ENCODE data around the gene JAKMIP1. TPM values are rescaled to one million over a fixed set of nuclear protein-coding genes. Genes with fewer than 3 reads are reported as not detected.

JAKMIP1 gene
- total RNA-seq, 3 donors from 2014 or later, result 0.66 to 0.88 (median 0.80) TPM

DNA sequence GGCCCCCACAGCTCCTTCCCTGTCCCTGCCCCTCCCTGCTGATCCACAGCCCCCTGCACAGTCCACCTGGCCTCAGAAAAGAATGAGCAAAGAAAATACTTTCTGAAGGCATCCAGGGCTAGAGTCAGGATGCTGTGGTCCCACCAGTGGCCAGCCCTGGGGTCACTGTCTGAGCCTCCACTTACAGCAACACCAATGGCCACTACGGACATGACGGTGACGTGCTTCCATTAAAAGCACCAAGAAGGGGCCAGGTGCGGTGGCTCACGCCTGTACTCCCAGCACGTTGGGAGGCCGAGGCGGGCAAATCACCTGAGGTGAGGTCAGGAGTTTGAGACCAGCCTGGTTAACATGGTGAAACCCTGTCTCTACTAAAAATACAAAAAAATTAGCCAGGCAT is 4.0 kb downstream of the JAKMIP1 start:
- no peak overlapping the region for H3K27ac ChIP-seq
- H3K9me3 ChIP-seq, result peaks cover 1 to 5% of the 10 kb centered on the region in 2 donors
- H3K36me3 ChIP-seq, result no peaks in the 10 kb centered on the region
- H3K4me1 ChIP-seq, result peaks cover 0 to 4% of the 10 kb centered on the region in 2 donors
- intact Hi-C loops (cut with DNase I; ENCODE audit: low total_unique reads), result no loop called here
- no peak for DNase-seq (ENCODE audit: low spot score in 2 of 2)
- peaks cover 7 to 69% of the 10 kb centered on the region in 2 donors for H3K27me3 ChIP-seq
- no peak for TF ChIP-seq POLR2A (IDR thresholded peaks at IDR 0.05)
- no peak for TF ChIP-seq POLR2AphosphoS5 (IDR thresholded peaks at IDR 0.05)
- TF ChIP-seq, protein P1, sequence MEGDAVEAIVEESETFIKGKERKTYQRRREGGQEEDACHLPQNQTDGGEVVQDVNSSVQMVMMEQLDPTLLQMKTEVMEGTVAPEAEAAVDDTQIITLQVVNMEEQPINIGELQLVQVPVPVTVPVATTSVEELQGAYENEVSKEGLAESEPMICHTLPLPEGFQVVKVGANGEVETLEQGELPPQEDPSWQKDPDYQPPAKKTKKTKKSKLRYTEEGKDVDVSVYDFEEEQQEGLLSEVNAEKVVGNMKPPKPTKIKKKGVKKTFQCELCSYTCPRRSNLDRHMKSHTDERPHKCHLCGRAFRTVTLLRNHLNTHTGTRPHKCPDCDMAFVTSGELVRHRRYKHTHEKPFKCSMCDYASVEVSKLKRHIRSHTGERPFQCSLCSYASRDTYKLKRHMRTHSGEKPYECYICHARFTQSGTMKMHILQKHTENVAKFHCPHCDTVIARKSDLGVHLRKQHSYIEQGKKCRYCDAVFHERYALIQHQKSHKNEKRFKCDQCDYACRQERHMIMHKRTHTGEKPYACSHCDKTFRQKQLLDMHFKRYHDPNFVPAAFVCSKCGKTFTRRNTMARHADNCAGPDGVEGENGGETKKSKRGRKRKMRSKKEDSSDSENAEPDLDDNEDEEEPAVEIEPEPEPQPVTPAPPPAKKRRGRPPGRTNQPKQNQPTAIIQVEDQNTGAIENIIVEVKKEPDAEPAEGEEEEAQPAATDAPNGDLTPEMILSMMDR (IDR thresholded peaks at IDR 0.05), result no peak
- H3K4me3 ChIP-seq, result no peak overlapping the region

DNA sequence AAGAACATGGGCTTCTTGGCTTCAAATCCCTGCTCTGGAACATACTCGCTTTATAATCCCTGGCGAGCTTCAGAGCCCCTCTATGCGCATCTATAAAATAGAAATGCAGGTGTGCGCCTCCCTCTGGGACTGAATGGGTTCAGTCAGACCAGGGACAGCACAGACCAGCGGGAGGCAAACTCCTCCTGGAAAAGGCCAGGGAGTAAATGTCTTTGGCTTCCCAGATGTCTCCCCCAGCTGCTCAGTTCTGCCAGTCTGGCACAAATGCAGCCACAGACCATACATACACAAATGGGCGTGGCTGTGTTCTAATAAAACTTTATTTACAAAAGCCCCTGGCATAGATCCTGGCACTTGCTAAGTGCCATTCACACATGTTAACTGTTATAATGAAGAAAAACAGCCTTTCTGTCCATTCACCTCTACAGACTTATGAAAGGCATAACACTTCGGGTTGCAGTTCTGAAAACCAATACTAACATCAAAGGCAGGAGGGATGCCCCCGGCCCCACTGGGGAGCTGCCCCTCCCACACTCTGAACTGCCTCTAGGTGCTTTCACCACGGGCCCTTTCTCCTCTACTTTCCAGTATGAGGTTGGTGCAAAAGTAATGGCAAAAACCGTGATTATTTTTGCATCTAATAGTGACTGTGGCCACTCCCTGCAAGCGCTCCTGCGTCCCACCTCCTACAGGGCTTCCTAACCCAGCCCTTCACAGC is 4.6 kb downstream of the JAKMIP1 start:
- intact Hi-C loops (cut with DNase I; ENCODE audit: low total_unique reads), result no loop called here
- TF ChIP-seq POLR2A (IDR thresholded peaks at IDR 0.05) (no peak), POLR2AphosphoS5 (IDR thresholded peaks at IDR 0.05) (no peak)
- TF ChIP-seq, protein P1 (IDR thresholded peaks at IDR 0.05), result no peak
- H3K36me3 ChIP-seq, result no peaks in the 10 kb centered on the region
- DNase-seq (ENCODE audit: low spot score in 2 of 2), result peak in 1 of 2 donors; percentile 17
- H3K9me3 ChIP-seq, result no peaks in the 10 kb centered on the region
- H3K4me3 ChIP-seq, result no peak overlapping the region
- peaks cover 0 to 4% of the 10 kb centered on the region in 2 donors for H3K4me1 ChIP-seq
- H3K27me3 ChIP-seq, result peaks cover 7 to 69% of the 10 kb centered on the region in 2 donors
- no peak overlapping the region for H3K27ac ChIP-seq

DNA sequence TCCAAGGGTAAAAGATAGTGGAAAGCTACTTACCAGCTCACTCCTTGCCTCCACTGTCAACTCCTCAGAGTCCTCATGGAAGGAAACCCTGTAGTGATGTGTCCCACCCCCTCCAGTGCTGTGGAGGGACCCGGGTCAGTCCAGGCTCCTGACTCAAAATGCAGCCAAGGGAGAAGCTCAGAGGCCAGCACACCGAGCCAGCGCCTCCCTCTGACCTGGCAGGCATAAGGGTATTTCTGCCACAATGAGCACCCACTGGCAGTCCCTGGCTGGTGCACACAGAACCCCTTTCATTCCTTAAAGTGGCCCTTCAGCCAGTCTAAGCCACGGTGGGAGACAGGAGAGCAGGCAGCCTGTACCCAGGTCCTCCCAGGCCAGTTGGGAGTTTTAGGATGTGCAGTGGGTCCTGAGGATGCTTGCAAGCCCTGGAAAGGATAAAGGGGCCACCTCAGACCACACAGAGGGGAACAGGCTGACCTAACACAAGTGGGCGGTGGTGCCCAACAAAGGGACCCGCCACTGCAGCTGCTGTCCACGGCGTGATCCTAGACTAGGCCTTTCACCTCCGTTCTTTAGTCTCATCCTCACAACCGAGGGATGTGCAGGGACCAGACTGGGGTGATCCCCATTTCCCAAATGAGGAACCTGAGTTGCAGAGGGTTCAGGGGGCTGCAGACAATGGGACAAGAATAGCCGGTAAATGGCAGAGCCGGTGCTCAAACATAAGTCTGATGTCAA is 5.7 kb downstream of the JAKMIP1 start:
- H3K36me3 ChIP-seq, result no peaks in the 10 kb centered on the region
- intact Hi-C loops (cut with DNase I; ENCODE audit: low total_unique reads), result no loop called here
- no peak overlapping the region for H3K27ac ChIP-seq
- H3K4me1 ChIP-seq, result peaks cover 0 to 2% of the 10 kb centered on the region in 2 donors
- no peak overlapping the region for H3K4me3 ChIP-seq
- peaks cover 1 to 64% of the 10 kb centered on the region in 2 donors for H3K27me3 ChIP-seq
- no peaks in the 10 kb centered on the region for H3K9me3 ChIP-seq
- peak in 1 of 2 donors; percentile 5 for DNase-seq (ENCODE audit: low spot score in 2 of 2)
- TF ChIP-seq POLR2A (IDR thresholded peaks at IDR 0.05), result no peak
- no peak for TF ChIP-seq POLR2AphosphoS5 (IDR thresholded peaks at IDR 0.05)
- TF ChIP-seq, protein P1 (IDR thresholded peaks at IDR 0.05), result no peak

DNA sequence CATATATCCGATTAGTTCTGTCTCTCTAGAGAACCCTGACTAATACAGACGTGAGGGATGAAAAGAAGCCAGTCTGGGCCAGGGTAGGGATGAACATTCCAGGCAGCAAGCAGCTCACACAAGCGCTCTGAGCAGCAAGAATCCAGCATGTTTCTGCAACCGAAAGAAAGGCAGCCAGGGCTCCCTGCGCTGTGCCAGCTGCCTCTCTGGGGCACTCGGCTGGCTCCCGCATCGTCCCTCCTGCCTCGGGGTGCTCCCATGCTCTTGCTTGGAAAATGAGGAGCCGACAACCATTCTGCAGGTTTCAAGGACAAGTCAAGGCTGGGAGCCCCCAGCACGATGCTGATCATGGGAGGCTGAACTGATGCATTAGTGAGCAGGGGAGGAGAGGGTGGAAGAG is 7.0 kb downstream of the JAKMIP1 start:
- peak in 1 of 2 donors; percentile 19 for DNase-seq (ENCODE audit: low spot score in 2 of 2)

More for the DNA sequence above, 7.0 kb downstream of the JAKMIP1 start:
- Histone ChIP-seq H3K36me3 (no peaks in the 10 kb centered on the region), H3K27me3 (peaks cover 0 to 52% of the 10 kb centered on the region in 2 donors), H3K4me3 (no peak overlapping the region), H3K9me3 (no peaks in the 10 kb centered on the region), H3K4me1 (no peaks in the 10 kb centered on the region), H3K27ac (no peak overlapping the region)
- no peak for TF ChIP-seq POLR2AphosphoS5 (IDR thresholded peaks at IDR 0.05)
- TF ChIP-seq, protein P1 (IDR thresholded peaks at IDR 0.05), result no peak
- TF ChIP-seq POLR2A (IDR thresholded peaks at IDR 0.05), result no peak
- intact Hi-C loops (cut with DNase I; ENCODE audit: low total_unique reads), result no loop called here

All from breast epithelium (tissue), 4 donors.